Urothelium cell line (cell line): ENCODE results near the gene SUDS3.
"Not testable (repeated sequence)": the region's sequence is repeated elsewhere in the genome, so short reads cannot be mapped to it uniquely, and the experiment has no call there.

ENCODE experiments used
- DNase-seq: peaks from one replicate; pipeline ENCODE4 v3.0.0; 2011; ENCODE audit warnings: low spot score, mixed read lengths
- FAIRE-seq: peaks from 2 replicates; lab custom pipeline; 2011; peaks lifted over from hg19 to GRCh38; lab: Jason Lieb, UNC

Gene SUDS3

GRCh38 chr12:118376089-118377020, at the start of gene SUDS3:
Gene SUDS3, plus strand, starts transcription at chr12:118376555. Its CDS starts 137 bp downstream, at chr12:118376692.
- DNase-seq (peak; percentile 86), FAIRE-seq (no peak)

GRCh38 chr12:118326991-118327390, 49.4 kb upstream of the SUDS3 start:
- DNase-seq (no peak), FAIRE-seq (no peak)

GRCh38 chr12:118327391-118327790, 49.0 kb upstream of the SUDS3 start:
- FAIRE-seq: no peak
- no peak for DNase-seq

GRCh38 chr12:118328486-118329330, 47.6 kb upstream of the SUDS3 start:
- no peak for DNase-seq
- FAIRE-seq: no peak

GRCh38 chr12:118330421-118331018, 45.8 kb upstream of the SUDS3 start:
- DNase-seq (no peak), FAIRE-seq (no peak)

GRCh38 chr12:118332511-118332910, 43.8 kb upstream of the SUDS3 start:
- DNase-seq: no peak
- FAIRE-seq: no peak

- FAIRE-seq (no peak), DNase-seq (no peak)
These were observed 42.1 kb upstream of the SUDS3 start for GRCh38 chr12:118334241-118334640.

GRCh38 chr12:118334939-118335567, 41.3 kb upstream of the SUDS3 start:
- DNase-seq (no peak), FAIRE-seq (no peak)

- FAIRE-seq: no peak
- DNase-seq: no peak
These were observed 40.2 kb upstream of the SUDS3 start for GRCh38 chr12:118336123-118336522.

GRCh38 chr12:118337194-118337838, 39.0 kb upstream of the SUDS3 start:
- FAIRE-seq (no peak), DNase-seq (no peak)

GRCh38 chr12:118342090-118342489, 34.3 kb upstream of the SUDS3 start:
- DNase-seq (no peak), FAIRE-seq (no peak)

GRCh38 chr12:118344829-118345228, 31.5 kb upstream of the SUDS3 start:
- FAIRE-seq (no peak), DNase-seq (no peak)

- no peak for DNase-seq
- no peak for FAIRE-seq
These were observed 31.0 kb upstream of the SUDS3 start for GRCh38 chr12:118345355-118345754.

- no peak for FAIRE-seq
- no peak for DNase-seq
These were observed 29.5 kb upstream of the SUDS3 start for GRCh38 chr12:118346895-118347294.

GRCh38 chr12:118347916-118348315, 28.4 kb upstream of the SUDS3 start:
- FAIRE-seq: no peak
- DNase-seq: no peak

GRCh38 chr12:118350908-118351559, 25.3 kb upstream of the SUDS3 start:
- no peak for FAIRE-seq
- DNase-seq: no peak

- DNase-seq: no peak
- FAIRE-seq: no peak
These were observed 22.6 kb upstream of the SUDS3 start for GRCh38 chr12:118353721-118354120.

- not testable (repeated sequence) for FAIRE-seq
These were observed 21.9 kb upstream of the SUDS3 start for GRCh38 chr12:118354503-118354902.

GRCh38 chr12:118354903-118355302, 21.5 kb upstream of the SUDS3 start:
- FAIRE-seq: no peak
- no peak for DNase-seq

More at GRCh38 chr12:118354503-118354902, 21.9 kb upstream of the SUDS3 start:
- DNase-seq: not testable (repeated sequence)

GRCh38 chr12:118355843-118356242, 20.5 kb upstream of the SUDS3 start:
- DNase-seq: no peak
- no peak for FAIRE-seq
